Hepatocyte (in vitro differentiated cells): Measurements from ENCODE around the gene GAN. TPM values are rescaled to one million over a fixed set of nuclear protein-coding genes. Genes with fewer than 3 reads are reported as not detected.

Experiments
- DNase-seq: peaks from one replicate; pipeline ENCODE4 v3.0.0-alpha.2; 2016; ENCODE audit warnings: low spot score
- H2AFZ ChIP-seq: fragments of 200-600 bp; sonication (generic); 2 replicates; pipeline ENCODE4 v1.6.0; 2016; ENCODE audit warnings: antibody characterized with exemption, mild to moderate bottlenecking
- H3K27ac ChIP-seq: fragments of 200-600 bp; sonication (generic); 2 replicates; pipeline ENCODE4 v1.5.1; 2016; ENCODE audit warnings: mild to moderate bottlenecking
- H3K27me3 ChIP-seq: fragments of 200-600 bp; sonication (generic); 2 replicates; pipeline ENCODE4 v1.6.1; 2016
- H3K36me3 ChIP-seq: fragments of 200-600 bp; sonication (generic); replicated peaks from 2 replicates; pipeline ENCODE4 v1.5.1; 2016; ENCODE audit warnings: low read depth; ENCODE audit not compliant: insufficient read depth
- H3K4me1 ChIP-seq: fragments of 200-600 bp; sonication (generic); 2 replicates; pipeline ENCODE4 v1.5.1; 2016; ENCODE audit warnings: mild to moderate bottlenecking, moderate library complexity; ENCODE audit not compliant: insufficient read depth
- H3K4me2 ChIP-seq: fragments of 200-600 bp; sonication (generic); 2 replicates; pipeline ENCODE4 v1.6.0; 2016
- H3K4me3 ChIP-seq: fragments of 200-600 bp; sonication (generic); 2 replicates; pipeline ENCODE4 v1.5.1; 2016; ENCODE audit warnings: mild to moderate bottlenecking
- H3K79me2 ChIP-seq: fragments of 200-600 bp; sonication (generic); 2 replicates; pipeline ENCODE4 v1.6.0; 2017; ENCODE audit warnings: mild to moderate bottlenecking
- H3K9me2 ChIP-seq: fragments of 200-600 bp; sonication (generic); replicated peaks from 2 replicates; pipeline ENCODE4 v1.6.0; 2017; ENCODE audit warnings: mild to moderate bottlenecking; ENCODE audit not compliant: insufficient read depth
- H3K9me3 ChIP-seq: fragments of 200-600 bp; sonication (generic); 2 replicates; pipeline ENCODE4 v1.5.1; 2016; ENCODE audit warnings: low read depth, mild to moderate bottlenecking
- H4K20me1 ChIP-seq: fragments of 200-600 bp; sonication (generic); 2 replicates; pipeline ENCODE4 v1.6.0; 2016; ENCODE audit warnings: mild to moderate bottlenecking; ENCODE audit not compliant: insufficient read depth, poor library complexity, severe bottlenecking
- EZH2 ChIP-seq: fragments of 200-600 bp; sonication (generic); IDR thresholded peaks from 2 replicates; pipeline ENCODE4 v1.6.1; 2016; ENCODE audit warnings: antibody characterized with exemption, mild to moderate bottlenecking, borderline replicate concordance
- EZH2phosphoT487 ChIP-seq: fragments of 200-600 bp; sonication (generic); IDR thresholded peaks from one replicate; pipeline ENCODE4 v1.6.1; 2018; ENCODE audit warnings: antibody characterized with exemption, mild to moderate bottlenecking, low read depth, moderate library complexity; ENCODE audit not compliant: unreplicated experiment, severe bottlenecking
- WGBS: methylation state at CpG from one replicate; pipeline ENCODE4 v1.1.6; 2016; ENCODE audit warnings: low lambda C conversion rate; ENCODE audit errors: missing lambda C conversion rate; 5-methylcytosine and 5-hydroxymethylcytosine counted together
- polyA plus RNA-seq: library from polyadenylated mRNA; unstranded; fragments of >200 nt; fragmentation: Nextera tagmentation; extraction: Ambion mirVana; gene quantifications from 2 replicates; pipeline ENCODE4 v1.2.1, GENCODE V29; 2016
- total RNA-seq: library from RNA; depleted of rRNA; stranded (reverse); fragments of >200 nt; gene quantifications from 2 replicates; pipeline ENCODE4 v1.2.3, GENCODE V29; 2014
- TF ChIP-seq, protein P1 (sequence below): fragments of 200-600 bp; sonication (generic); IDR thresholded peaks from 2 replicates; pipeline ENCODE4 v1.5.1; 2016; ENCODE audit warnings: antibody characterized with exemption, mild to moderate bottlenecking; ENCODE audit not compliant: poor library complexity

Gene GAN
- total and polyA plus RNA-seq, 2 experiments from 2014 or later: 2.1 to 10.9 TPM

DNA sequence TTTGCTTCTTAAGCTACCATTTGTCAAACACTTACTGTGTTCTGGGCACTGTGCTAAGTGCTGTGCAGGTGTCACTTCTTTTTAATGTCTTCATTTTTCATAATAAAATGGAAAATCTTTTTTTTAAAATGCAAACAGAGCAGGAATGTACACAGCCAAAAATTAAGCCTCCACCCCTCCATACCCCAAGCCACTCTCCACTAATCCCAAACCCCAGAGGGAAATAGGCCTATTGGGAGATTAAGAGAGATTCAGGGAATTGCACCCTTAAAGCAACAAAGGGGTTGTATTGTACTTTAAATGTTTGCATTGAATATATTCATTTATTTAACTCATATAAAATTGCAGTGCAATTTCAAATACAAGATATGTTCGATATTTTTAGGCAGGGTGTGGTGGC, 28.6 kb upstream of the GAN start:
- DNase-seq: no peak

GRCh38 chr16:81291117-81291516, 23.6 kb upstream of the GAN start:
- Histone ChIP-seq H3K9me2 (no peaks in the 10 kb centered on the region), H4K20me1 (no peaks in the 10 kb centered on the region), H3K27me3 (no peaks in the 10 kb centered on the region), H3K36me3 (no peaks in the 10 kb centered on the region), H3K4me3 (no peak overlapping the region), H3K27ac (no peak overlapping the region), H3K4me1 (peaks cover 6% of the 10 kb centered on the region), H2AFZ (no peak overlapping the region), H3K4me2 (no peak overlapping the region), H3K9me3 (no peaks in the 10 kb centered on the region), H3K79me2 (no peaks in the 10 kb centered on the region)
- no peak for DNase-seq
- 90% methylated on average over 9 of the region's 9 CpGs for WGBS
- TF ChIP-seq, protein P1, sequence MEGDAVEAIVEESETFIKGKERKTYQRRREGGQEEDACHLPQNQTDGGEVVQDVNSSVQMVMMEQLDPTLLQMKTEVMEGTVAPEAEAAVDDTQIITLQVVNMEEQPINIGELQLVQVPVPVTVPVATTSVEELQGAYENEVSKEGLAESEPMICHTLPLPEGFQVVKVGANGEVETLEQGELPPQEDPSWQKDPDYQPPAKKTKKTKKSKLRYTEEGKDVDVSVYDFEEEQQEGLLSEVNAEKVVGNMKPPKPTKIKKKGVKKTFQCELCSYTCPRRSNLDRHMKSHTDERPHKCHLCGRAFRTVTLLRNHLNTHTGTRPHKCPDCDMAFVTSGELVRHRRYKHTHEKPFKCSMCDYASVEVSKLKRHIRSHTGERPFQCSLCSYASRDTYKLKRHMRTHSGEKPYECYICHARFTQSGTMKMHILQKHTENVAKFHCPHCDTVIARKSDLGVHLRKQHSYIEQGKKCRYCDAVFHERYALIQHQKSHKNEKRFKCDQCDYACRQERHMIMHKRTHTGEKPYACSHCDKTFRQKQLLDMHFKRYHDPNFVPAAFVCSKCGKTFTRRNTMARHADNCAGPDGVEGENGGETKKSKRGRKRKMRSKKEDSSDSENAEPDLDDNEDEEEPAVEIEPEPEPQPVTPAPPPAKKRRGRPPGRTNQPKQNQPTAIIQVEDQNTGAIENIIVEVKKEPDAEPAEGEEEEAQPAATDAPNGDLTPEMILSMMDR: no peak
- TF ChIP-seq EZH2phosphoT487 (no peak), EZH2 (no peak)

More for the DNA sequence above, 28.6 kb upstream of the GAN start:
- 97% methylated on average over 1 of the region's 1 CpG for WGBS
- Histone ChIP-seq H2AFZ (no peak overlapping the region), H3K9me2 (no peaks in the 10 kb centered on the region), H3K4me2 (no peak overlapping the region), H3K4me3 (no peak overlapping the region), H3K4me1 (no peaks in the 10 kb centered on the region), H3K27me3 (no peaks in the 10 kb centered on the region), H3K36me3 (no peaks in the 10 kb centered on the region), H4K20me1 (no peaks in the 10 kb centered on the region), H3K79me2 (no peaks in the 10 kb centered on the region), H3K27ac (no peak overlapping the region), H3K9me3 (no peaks in the 10 kb centered on the region)
- TF ChIP-seq EZH2phosphoT487: no peak
- no peak for TF ChIP-seq EZH2
- TF ChIP-seq, protein P1: no peak

DNA sequence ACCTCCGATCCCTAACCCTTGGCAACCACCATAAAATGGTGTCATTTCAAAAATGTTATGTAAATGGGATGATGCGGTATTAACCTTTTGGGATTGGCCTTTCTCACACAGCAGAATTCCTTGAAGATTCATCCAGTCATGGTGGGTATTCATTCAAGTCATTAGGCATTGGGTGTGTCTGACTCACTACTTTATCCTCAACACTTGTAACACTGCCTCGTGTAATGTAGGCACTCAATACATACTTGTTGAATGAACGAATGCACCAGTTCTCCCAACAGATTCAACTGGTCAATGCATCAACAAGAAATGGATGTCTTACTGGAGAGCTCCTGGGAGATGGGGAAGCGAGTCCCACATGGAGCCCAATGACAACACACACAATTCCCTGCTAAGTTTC, 21.8 kb upstream of the GAN start:
- Histone ChIP-seq H3K4me1 (peaks cover 6% of the 10 kb centered on the region), H3K27me3 (no peaks in the 10 kb centered on the region), H3K79me2 (no peaks in the 10 kb centered on the region), H3K27ac (no peak overlapping the region), H3K4me3 (no peak overlapping the region), H4K20me1 (no peaks in the 10 kb centered on the region), H3K4me2 (no peak overlapping the region), H3K9me3 (no peaks in the 10 kb centered on the region), H3K36me3 (no peaks in the 10 kb centered on the region), H2AFZ (no peak overlapping the region), H3K9me2 (no peaks in the 10 kb centered on the region)
- no peak for DNase-seq
- TF ChIP-seq, protein P1: no peak
- TF ChIP-seq EZH2phosphoT487 (no peak), EZH2 (no peak)
- WGBS: 91% methylated on average over 5 of the region's 5 CpGs
